GM19099 (cell line): Measurements from ENCODE around the gene AIF1.

Experiments used
- POLR2A ChIP-seq: IDR thresholded peaks from 3 replicates; pipeline ENCODE4 v1.6.1; 2011; ENCODE audit warnings: low read depth; ENCODE audit not compliant: insufficient read length; ENCODE audit errors: extremely low read depth

AIF1 gene

GRCh38 chr6:31661262-31662123 lies 46.5 kb downstream of the AIF1 start:
- no peak for TF ChIP-seq POLR2A

- peak; percentile 27 for TF ChIP-seq POLR2A
These were observed 47.2 kb downstream of the AIF1 start for GRCh38 chr6:31662124-31662723.

- TF ChIP-seq POLR2A = no peak
These were observed 48.3 kb downstream of the AIF1 start for GRCh38 chr6:31663126-31663960.

- TF ChIP-seq POLR2A = no peak
These were observed 49.1 kb downstream of the AIF1 start for GRCh38 chr6:31663961-31664789.

GRCh38 chr6:31664790-31665500 lies 49.9 kb downstream of the AIF1 start, which contains the start of gene GPANK1:
GPANK1 (minus strand) TSS chr6:31664997; CDS start chr6:31664478, 519 bp downstream.
- peak; percentile 43 for TF ChIP-seq POLR2A

GRCh38 chr6:31665501-31666336 lies 50.7 kb downstream of the AIF1 start, which contains the start of gene CSNK2B:
CSNK2B (plus strand) TSS chr6:31666080; CDS start chr6:31666832, 752 bp downstream.
- TF ChIP-seq POLR2A = peak; percentile 90

GRCh38 chr6:31666337-31666965 lies 51.4 kb downstream of the AIF1 start:
- TF ChIP-seq POLR2A = no peak
